Activated T-helper 2 cell treated with anti-CD3 and anti-CD28 coated beads, Interferon-gamma antibody, Interleukin-2, Interleukin-4, amounts not matched to agents 10 μg/mL and 5 μg/mL and 100 μg/mL, durations not matched to agents 14 hours and 24 hours and 36 hours (primary cell): ENCODE data around the gene TMEM150B. TPM values are rescaled to one million over a fixed set of nuclear protein-coding genes. Genes with fewer than 3 reads are reported as not detected.
A peak's percentile ranks its signal among the peaks of the same experiment; 100 is the strongest.

Experiments
- DNase-seq: peaks from one replicate; pipeline ENCODE4 v3.0.0; 2021; ENCODE audit warnings: low spot score
- H3K27ac Mint-ChIP-seq: one replicate; pipeline ENCODE4 v1.8.0; 2021; ENCODE audit warnings: mixed read lengths
- H3K27me3 Mint-ChIP-seq: one replicate; pipeline ENCODE4 v1.8.0; 2021; ENCODE audit warnings: low read depth, mixed read lengths
- H3K36me3 Mint-ChIP-seq: one replicate; pipeline ENCODE4 v1.8.0; 2021; ENCODE audit warnings: low read depth, mixed read lengths
- H3K4me1 Mint-ChIP-seq: one replicate; pipeline ENCODE4 v1.8.0; 2021; ENCODE audit warnings: low read depth, mixed read lengths
- H3K4me3 Mint-ChIP-seq: one replicate; pipeline ENCODE4 v1.8.0; 2021; ENCODE audit warnings: low read depth, mild to moderate bottlenecking, moderate library complexity, mixed read lengths
- H3K9me3 Mint-ChIP-seq: one replicate; pipeline ENCODE4 v1.8.0; 2021; ENCODE audit warnings: mixed read lengths
- intact Hi-C: fragments of 100-400 bp; cut with micrococcal nuclease; formaldehyde crosslinking; loops from one replicate; pipeline ENCODE4 v1.15.1; 2023
- total RNA-seq: library from RNA; stranded (reverse); gene quantifications from 2 replicates; pipeline ENCODE4 v1.2.3, GENCODE V29; 2022

TMEM150B gene
- total RNA-seq, 1 donor from 2014 or later: 0.46 TPM

- H3K36me3 Mint-ChIP-seq: no peaks in the 10 kb centered on the region
- intact Hi-C loops: no loop called here
Observed at GRCh38 chr19:55316646-55317045, 8.5 kb downstream of the TMEM150B start.

GRCh38 chr19:55315956-55316525 lies 9.1 kb downstream of the TMEM150B start:
- no peak for DNase-seq
- no peaks in the 10 kb centered on the region for H3K9me3 Mint-ChIP-seq
- intact Hi-C loops: no loop called here
- no peaks in the 10 kb centered on the region for H3K36me3 Mint-ChIP-seq
- H3K4me3 Mint-ChIP-seq: no peak overlapping the region
- H3K27ac Mint-ChIP-seq: no peak overlapping the region
- no peaks in the 10 kb centered on the region for H3K27me3 Mint-ChIP-seq
- no peaks in the 10 kb centered on the region for H3K4me1 Mint-ChIP-seq

More at GRCh38 chr19:55316646-55317045, 8.5 kb downstream of the TMEM150B start:
- no peak for DNase-seq
- H3K27me3 Mint-ChIP-seq: no peaks in the 10 kb centered on the region
- H3K4me3 Mint-ChIP-seq: no peak overlapping the region
- no peaks in the 10 kb centered on the region for H3K4me1 Mint-ChIP-seq
- no peaks in the 10 kb centered on the region for H3K9me3 Mint-ChIP-seq
- no peak overlapping the region for H3K27ac Mint-ChIP-seq

- intact Hi-C loops: no loop called here
- H3K36me3 Mint-ChIP-seq: no peaks in the 10 kb centered on the region
- no peak overlapping the region for H3K27ac Mint-ChIP-seq
- no peak overlapping the region for H3K4me3 Mint-ChIP-seq
- H3K27me3 Mint-ChIP-seq: no peaks in the 10 kb centered on the region
- H3K4me1 Mint-ChIP-seq: no peaks in the 10 kb centered on the region
- no peaks in the 10 kb centered on the region for H3K9me3 Mint-ChIP-seq
- no peak for DNase-seq
Observed at GRCh38 chr19:55314396-55314795, 10.7 kb downstream of the TMEM150B start.

GRCh38 chr19:55312621-55313512 lies 12.3 kb downstream of the TMEM150B start:
- intact Hi-C loops: no loop called here
- Mint-ChIP-seq H3K4me3 (no peak overlapping the region), H3K27ac (no peak overlapping the region), H3K27me3 (no peaks in the 10 kb centered on the region), H3K4me1 (no peaks in the 10 kb centered on the region), H3K9me3 (no peaks in the 10 kb centered on the region), H3K36me3 (no peaks in the 10 kb centered on the region)
- no peak for DNase-seq

- H3K4me1 Mint-ChIP-seq: no peaks in the 10 kb centered on the region
- intact Hi-C loops: no loop called here
- no peak overlapping the region for H3K27ac Mint-ChIP-seq
- H3K4me3 Mint-ChIP-seq: no peak overlapping the region
- H3K36me3 Mint-ChIP-seq: no peaks in the 10 kb centered on the region
- no peaks in the 10 kb centered on the region for H3K9me3 Mint-ChIP-seq
- DNase-seq: no peak
- H3K27me3 Mint-ChIP-seq: no peaks in the 10 kb centered on the region
Observed at GRCh38 chr19:55311797-55312196, 13.3 kb downstream of the TMEM150B start.

- Mint-ChIP-seq H3K27ac (no peak overlapping the region), H3K9me3 (no peaks in the 10 kb centered on the region), H3K36me3 (no peaks in the 10 kb centered on the region), H3K27me3 (no peaks in the 10 kb centered on the region), H3K4me1 (no peaks in the 10 kb centered on the region), H3K4me3 (no peak overlapping the region)
- no peak for DNase-seq
- intact Hi-C loops: no loop called here
Observed at GRCh38 chr19:55311397-55311796, 13.7 kb downstream of the TMEM150B start.

- Mint-ChIP-seq H3K27ac (no peak overlapping the region), H3K36me3 (peaks cover under 1% of the 10 kb centered on the region), H3K27me3 (no peaks in the 10 kb centered on the region), H3K9me3 (no peaks in the 10 kb centered on the region), H3K4me3 (no peak overlapping the region), H3K4me1 (peaks cover 1% of the 10 kb centered on the region)
- intact Hi-C loops: no loop called here
- no peak for DNase-seq
Observed at GRCh38 chr19:55310498-55310897, 14.6 kb downstream of the TMEM150B start.

- peaks cover 3% of the 10 kb centered on the region for H3K36me3 Mint-ChIP-seq
- H3K9me3 Mint-ChIP-seq: no peaks in the 10 kb centered on the region
- H3K4me1 Mint-ChIP-seq: peaks cover 4% of the 10 kb centered on the region
- no peak overlapping the region for H3K27ac Mint-ChIP-seq
- no peak overlapping the region for H3K4me3 Mint-ChIP-seq
- DNase-seq: no peak
- no peaks in the 10 kb centered on the region for H3K27me3 Mint-ChIP-seq
- intact Hi-C loops: no loop called here
Observed at GRCh38 chr19:55309448-55309847, 15.7 kb downstream of the TMEM150B start.

- Mint-ChIP-seq H3K27ac (no peak overlapping the region), H3K27me3 (no peaks in the 10 kb centered on the region), H3K4me3 (no peak overlapping the region), H3K9me3 (no peaks in the 10 kb centered on the region), H3K4me1 (peaks cover 4% of the 10 kb centered on the region), H3K36me3 (peaks cover 3% of the 10 kb centered on the region)
- intact Hi-C loops: no loop called here
- DNase-seq: no peak
Observed at GRCh38 chr19:55308281-55308680, 16.9 kb downstream of the TMEM150B start.

- Mint-ChIP-seq H3K4me1 (peaks cover 4% of the 10 kb centered on the region), H3K27me3 (no peaks in the 10 kb centered on the region)
Observed at GRCh38 chr19:55306712-55307111, 18.4 kb downstream of the TMEM150B start.

GRCh38 chr19:55305983-55306562 lies 19.1 kb downstream of the TMEM150B start:
- Mint-ChIP-seq H3K9me3 (no peaks in the 10 kb centered on the region), H3K4me3 (no peak overlapping the region), H3K27ac (no peak overlapping the region), H3K4me1 (peaks cover 4% of the 10 kb centered on the region), H3K36me3 (peaks cover 3% of the 10 kb centered on the region), H3K27me3 (no peaks in the 10 kb centered on the region)
- intact Hi-C loops: no loop called here
- DNase-seq: no peak

More at GRCh38 chr19:55306712-55307111, 18.4 kb downstream of the TMEM150B start:
- Mint-ChIP-seq H3K9me3 (no peaks in the 10 kb centered on the region), H3K4me3 (no peak overlapping the region), H3K27ac (no peak overlapping the region), H3K36me3 (peaks cover 3% of the 10 kb centered on the region)
- intact Hi-C loops: no loop called here
- no peak for DNase-seq

GRCh38 chr19:55305491-55305890 lies 19.6 kb downstream of the TMEM150B start:
- peaks cover 3% of the 10 kb centered on the region for H3K36me3 Mint-ChIP-seq
- H3K4me3 Mint-ChIP-seq: no peak overlapping the region
- H3K4me1 Mint-ChIP-seq: peaks cover 4% of the 10 kb centered on the region
- peak; percentile 22 for DNase-seq
- no peak overlapping the region for H3K27ac Mint-ChIP-seq
- no peaks in the 10 kb centered on the region for H3K27me3 Mint-ChIP-seq
- intact Hi-C loops: no loop called here
- H3K9me3 Mint-ChIP-seq: no peaks in the 10 kb centered on the region

- intact Hi-C loops: loop anchor here (5.0 kb wide), 1 partner anchor 82 kb away; the partner anchor contains the start of gene RPL28
- DNase-seq: no peak
- H3K4me1 Mint-ChIP-seq: peaks cover 4% of the 10 kb centered on the region
- H3K27me3 Mint-ChIP-seq: no peaks in the 10 kb centered on the region
- H3K9me3 Mint-ChIP-seq: no peaks in the 10 kb centered on the region
- peaks cover 3% of the 10 kb centered on the region for H3K36me3 Mint-ChIP-seq
- H3K27ac Mint-ChIP-seq: no peak overlapping the region
- no peak overlapping the region for H3K4me3 Mint-ChIP-seq
Observed at GRCh38 chr19:55304980-55305379, 20.2 kb downstream of the TMEM150B start.
